ENCODE measurements around the gene SPEG.

The SPEG gene

DNA sequence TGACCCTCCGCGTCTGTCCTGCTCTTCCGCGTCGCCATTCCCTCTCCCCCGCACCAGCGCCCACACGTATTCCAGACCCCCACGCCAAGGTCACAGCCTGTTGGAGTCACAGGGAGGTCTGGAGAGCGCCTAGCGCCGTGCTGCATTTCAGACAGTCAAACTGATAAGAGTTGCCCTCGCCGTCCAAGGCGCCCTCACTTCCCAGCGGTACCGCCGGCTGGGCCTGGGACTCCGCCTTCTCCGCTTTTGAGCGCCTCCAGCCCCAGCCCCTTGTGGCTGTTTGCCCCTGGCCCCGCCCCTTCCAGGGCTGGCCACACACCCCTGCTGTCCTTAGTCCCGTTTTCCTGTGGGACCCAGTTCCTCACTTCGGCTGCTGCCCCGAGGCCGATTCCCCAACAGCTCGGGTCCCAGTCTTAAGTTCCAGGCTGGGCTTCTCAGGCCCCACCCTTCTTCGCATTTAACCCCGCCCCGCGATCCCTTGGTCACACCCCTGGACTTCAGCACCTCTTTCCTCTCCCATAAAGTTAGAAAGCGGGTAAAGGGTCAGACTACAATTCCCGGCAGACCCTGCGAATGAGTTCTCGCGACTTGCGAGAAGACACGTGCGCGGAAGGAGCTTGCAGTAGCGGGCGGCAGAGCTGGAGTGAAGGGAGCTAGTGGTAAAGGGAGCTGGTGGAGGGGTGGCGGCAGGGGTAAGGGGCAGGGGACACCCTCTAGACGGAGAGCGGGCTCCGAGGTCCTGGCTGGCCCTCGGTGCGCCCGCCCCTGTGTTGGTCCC is 63.8 kb downstream of the SPEG start, which contains the start of gene GMPPA:
Gene GMPPA (plus strand): TSS at position 612 of the 778 bp plus-strand sequence. CDS start 1,085 bp downstream, outside the sequence.
- peak; percentile 99 for DNase-seq

- no peak for DNase-seq
Observed at GRCh38 chr2:219499058-219499307, 64.3 kb downstream of the SPEG start.

GRCh38 chr2:219499555-219499954 is 64.9 kb downstream of the SPEG start:
- no peak for DNase-seq

DNA sequence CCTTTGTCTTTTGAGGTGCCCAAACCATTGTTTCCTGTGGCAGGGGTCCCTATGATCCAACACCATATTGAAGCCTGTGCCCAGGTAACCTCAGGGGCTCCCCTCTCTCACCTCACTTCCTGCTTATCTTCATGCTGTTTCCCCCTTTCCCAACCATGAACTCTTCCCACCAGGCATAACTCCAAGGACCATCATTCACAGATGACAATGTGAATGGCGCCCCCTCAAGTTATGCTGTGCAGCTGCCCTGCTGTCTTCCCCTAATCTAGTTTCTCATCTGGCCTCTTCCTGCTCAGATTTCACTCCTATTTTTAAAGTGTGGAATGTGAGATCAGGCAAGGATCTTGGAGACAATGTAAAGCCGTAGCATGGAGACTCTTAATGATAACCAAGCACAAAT is 65.5 kb downstream of the SPEG start:
- DNase-seq, result peak; percentile 60

- no peak for DNase-seq
Observed at GRCh38 chr2:219501849-219502248, 67.2 kb downstream of the SPEG start.

GRCh38 chr2:219502618-219503017 is 68.0 kb downstream of the SPEG start:
- no peak for DNase-seq

DNA sequence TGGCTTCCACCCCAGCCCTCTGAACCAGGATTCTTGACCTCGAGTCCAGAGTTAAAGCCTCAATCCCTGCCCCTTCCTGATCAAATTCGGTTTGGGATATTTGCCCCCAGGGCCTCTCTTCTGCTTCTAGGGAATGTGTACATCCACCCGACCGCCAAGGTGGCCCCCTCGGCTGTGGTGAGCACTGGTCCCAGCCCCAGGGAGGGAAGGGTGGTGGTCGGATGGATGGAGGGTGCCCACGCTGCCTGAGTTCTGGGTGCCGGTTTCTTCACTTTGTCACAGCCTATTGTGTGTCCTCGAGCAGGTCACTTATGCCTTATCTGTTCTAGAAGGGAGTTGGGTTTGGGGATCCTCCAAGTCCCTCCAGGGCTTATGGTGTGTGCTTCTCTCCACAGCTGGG is 70.9 kb downstream of the SPEG start:
- no peak for DNase-seq

- no peak for DNase-seq
Observed at GRCh38 chr2:219506153-219506801, 71.6 kb downstream of the SPEG start.

- no peak for DNase-seq
Observed at GRCh38 chr2:219506802-219507526, 72.3 kb downstream of the SPEG start.

GRCh38 chr2:219507581-219508443 is 73.2 kb downstream of the SPEG start:
- DNase-seq, result no peak

DNA sequence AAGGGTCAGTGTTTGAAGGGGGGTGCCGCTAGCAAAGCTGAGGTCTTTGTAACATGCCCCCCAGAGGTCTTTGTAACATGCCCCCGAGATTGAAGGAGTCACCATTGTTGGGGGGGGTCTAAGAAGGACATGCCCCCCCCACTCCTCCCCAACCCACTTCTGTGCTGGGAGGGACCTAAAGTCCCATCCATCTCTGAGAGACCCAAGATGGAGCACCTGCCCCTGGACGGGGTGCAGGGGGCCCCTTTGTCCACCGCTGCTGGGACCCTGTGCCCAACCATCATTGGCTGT is 73.7 kb downstream of the SPEG start:
- no peak for DNase-seq

DNA sequence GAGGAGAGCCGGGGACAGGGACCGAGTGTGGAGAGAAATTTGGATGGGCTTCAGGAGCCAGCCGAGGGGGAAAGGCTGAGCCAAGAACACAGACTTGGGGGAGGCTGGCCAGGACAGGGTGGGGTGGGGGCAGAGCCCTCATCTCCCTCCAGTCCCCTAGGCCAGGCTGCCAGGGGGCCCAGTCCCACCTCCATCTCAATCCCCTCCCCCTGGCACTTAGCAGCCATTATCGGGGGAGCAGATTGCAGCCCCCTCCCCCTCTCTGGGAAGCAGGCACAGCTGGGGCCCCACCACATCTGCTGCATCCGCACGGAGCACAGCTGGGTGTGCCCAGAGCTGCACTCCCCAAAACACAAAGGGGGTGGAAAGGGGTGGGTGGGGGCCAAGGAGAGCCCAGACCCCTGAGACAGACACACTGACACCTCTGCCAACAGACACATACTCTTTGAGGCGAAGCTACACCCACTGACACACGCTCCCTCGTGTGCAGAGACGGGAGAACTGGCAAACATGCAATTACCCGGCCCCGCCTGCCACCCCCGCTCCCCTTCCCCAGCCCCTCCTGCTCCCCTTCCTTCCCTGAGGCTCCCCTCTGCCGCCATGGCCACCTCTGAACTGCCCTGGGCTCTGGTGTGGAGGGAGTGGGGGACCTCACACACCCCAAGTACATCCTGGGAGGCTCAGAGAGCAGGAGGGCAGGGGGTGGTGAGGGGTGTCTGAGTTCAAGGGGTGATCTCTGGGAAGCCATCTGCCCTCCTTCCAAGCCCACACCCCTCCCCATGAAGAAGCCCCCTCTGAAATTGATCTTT is 74.5 kb downstream of the SPEG start:
- no peak for DNase-seq

GRCh38 chr2:219509780-219510511 is 75.3 kb downstream of the SPEG start:
- DNase-seq, result peak; percentile 47

GRCh38 chr2:219510512-219511135 is 76.0 kb downstream of the SPEG start:
- DNase-seq, result no peak

GRCh38 chr2:219511547-219512325 is 77.1 kb downstream of the SPEG start:
- no peak for DNase-seq

DNA sequence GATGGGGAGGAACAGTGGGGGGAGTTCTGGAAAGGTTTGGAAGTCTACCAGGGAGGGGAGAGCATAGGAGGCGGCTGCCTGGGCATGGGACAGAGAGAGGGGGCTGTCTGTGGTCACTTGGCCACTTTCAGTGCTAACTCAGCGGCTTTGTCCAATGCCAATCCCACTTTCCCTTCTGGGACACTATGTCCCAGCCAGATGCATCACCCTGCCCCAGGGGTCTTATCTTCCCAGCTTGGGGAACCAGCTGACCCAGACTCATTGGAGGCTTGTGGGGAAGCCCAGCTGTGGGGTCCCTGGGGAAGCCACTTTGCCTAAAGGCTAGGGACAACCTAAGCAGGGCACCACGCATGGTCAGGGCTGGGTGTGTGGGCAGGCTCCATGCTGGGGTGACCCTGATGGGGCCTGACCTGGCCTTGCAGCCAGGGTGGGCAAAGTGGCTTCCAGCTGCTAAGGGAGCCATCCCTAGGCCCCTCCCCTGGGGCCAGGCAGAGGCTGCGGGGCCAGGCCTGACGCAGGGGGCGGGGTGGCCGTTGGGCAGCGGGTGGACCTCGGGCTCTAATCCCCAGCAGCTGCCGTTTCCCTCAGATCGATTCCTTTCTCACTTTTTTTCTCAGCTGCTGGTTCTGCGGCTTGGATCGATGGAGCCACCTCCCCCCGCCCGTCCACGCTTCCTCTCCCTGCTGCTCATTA is 78.0 kb downstream of the SPEG start:
- DNase-seq, result no peak

GRCh38 chr2:219513787-219514186 is 79.1 kb downstream of the SPEG start:
- no peak for DNase-seq

DNA sequence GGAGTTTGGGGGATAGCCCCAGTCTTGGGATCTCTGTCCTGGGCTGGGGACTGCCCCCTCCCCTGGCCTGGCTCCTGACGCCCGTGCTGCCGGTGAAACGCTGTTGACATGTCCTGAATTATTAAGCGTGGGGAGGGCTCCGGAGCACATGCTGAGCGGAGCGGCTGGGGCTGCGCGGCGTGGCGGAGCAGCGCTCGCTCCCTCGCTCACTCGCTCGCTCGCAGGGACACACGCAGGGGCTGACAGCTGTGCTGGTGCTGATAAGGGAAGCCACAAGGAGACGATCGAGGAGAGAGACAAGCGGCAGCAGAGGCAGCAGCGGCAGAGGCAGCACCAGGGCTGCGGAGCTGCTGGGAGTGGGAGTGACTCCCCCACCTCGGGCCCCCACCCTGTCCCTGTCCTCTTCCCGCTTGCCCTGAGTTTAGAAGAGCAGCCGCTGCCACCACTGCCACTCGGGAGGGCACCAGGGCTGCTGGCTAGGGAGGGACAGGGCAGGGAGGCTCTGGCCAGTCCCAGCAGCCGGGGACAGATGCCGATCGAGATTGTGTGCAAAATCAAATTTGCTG is 79.6 kb downstream of the SPEG start, which contains the start of gene ASIC4:
Gene ASIC4 (plus strand): TSS at position 287 of the 566 bp plus-strand sequence. CDS start 243 bp downstream, at position 530.
- no peak for DNase-seq

- DNase-seq, result no peak
Observed at GRCh38 chr2:219514836-219515235, 80.2 kb downstream of the SPEG start.

All from fibroblast of skin of back (primary cell).